ENCODE results near the gene HYI. TPM values are rescaled to one million over a fixed set of nuclear protein-coding genes. Genes with fewer than 3 reads are reported as not detected.

Gene HYI
- polyA plus RNA-seq, 2 of the 4 experiments (the other 2 are of a cell fraction): 7.2 to 15.1 TPM

DNA sequence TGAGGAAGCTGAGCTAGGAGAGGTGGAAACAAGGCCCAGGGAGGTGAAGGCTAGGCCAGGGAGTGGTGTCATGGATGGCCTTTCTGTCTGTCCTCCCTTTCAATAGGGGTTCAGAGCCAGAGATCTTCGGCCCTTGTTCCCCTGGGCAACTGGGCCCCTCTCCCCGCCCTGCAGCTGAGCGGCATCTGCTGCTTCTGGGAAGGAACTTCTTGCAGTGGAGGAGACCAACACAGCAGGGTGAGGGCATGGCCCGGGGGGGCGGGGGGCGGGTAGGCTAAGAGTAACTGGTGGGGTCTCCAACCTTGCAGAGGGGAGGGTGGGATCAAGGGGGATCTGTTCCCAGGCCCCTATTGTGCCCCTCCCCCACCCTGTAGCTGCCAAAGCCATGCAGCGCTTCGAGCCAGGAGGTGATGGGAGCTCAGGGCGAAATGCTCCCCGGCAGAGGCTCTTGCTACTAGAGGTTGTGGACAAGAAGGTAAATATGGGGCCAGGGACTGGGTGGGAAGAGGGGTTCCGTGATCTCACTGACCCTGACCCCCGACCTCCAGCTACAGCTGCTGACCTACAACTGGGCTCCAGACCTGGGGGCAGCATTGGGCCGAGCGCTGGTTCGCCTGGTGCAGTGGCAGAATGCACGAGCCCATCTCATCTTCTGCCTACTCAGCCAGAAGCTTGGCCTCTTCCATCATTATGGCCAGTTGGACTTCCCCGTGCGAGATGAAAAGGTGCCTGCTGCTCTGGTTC, 11.7 kb downstream of the HYI start (continued):
- TF ChIP-seq CBX2 (IDR thresholded peaks at IDR 0.05; ENCODE audit: borderline replicate concordance, low read depth): no peak
- TF ChIP-seq ZNF302 (CRISPR knock-in tag; IDR thresholded peaks at IDR 0.05): no peak
- no peak for TF ChIP-seq HDAC2 (IDR thresholded peaks at IDR 0.05)

DNA sequence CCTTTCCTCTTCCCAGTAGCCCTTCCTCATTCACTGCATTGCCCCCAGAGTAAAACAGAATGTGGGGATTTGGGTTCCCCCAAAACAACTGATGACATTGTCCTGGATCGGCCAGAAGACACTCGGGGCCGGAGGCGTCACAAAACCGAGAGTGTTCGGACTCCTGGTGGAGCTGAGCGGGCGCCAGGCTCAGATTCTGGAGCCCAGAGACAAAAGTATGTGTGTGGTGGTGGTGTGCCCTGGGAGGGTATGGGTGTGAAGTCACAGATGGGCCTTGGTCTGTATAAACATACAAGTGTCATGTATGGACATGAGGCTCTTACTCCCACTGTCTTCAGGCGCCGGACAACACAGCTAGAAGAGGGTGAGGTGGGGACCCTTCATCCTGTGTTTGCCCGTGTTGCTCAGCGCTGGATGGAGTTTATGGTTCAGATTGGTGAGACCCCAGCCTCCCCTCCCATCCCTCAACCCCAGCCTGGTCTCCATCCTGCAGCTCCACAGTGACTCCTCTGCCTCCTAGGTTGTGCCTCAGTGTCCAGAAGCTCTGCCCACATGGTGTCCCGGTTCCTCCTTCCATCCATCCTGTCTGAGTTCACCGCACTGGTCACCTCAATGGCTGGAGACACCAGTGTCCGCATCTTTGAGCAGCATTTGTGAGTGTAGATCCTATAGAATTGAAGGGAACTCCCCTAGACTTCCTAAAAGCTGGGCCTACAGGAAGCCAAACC, 12.4 kb downstream of the HYI start:
- Histone ChIP-seq H3K4me2 (no peak overlapping the region), H3K4me3 (no peak overlapping the region), H3K9me3 (no peaks in the 10 kb centered on the region), H3K27ac (no peak overlapping the region), H3K4me1 (no peaks in the 10 kb centered on the region)
- CTCF ChIA-PET: interaction anchor here (0.5 to 1.8 kb wide), 3 partner anchors 14 to 418 kb away, joined by 3 to 6 read pairs (median 5); no protein-coding TSS in a partner anchor
- no peak for ATAC-seq
- WGBS (ENCODE audit: missing lambda C conversion rate): 91% methylated on average over 15 of the region's 15 CpGs
- no peak for FAIRE-seq
- POLR2A ChIA-PET: no interaction called here
- no peak for TF ChIP-seq MYC (IDR thresholded peaks at IDR 0.05; ENCODE audit: borderline replicate concordance, low read length)
- no peak for TF ChIP-seq FOSB (CRISPR knock-in tag; IDR thresholded peaks at IDR 0.05)
- TF ChIP-seq EHMT2 (IDR thresholded peaks at IDR 0.05; ENCODE audit: low read depth): no peak
- no peak for TF ChIP-seq EHF (CRISPR knock-in tag; IDR thresholded peaks at IDR 0.05)
- TF ChIP-seq JUNB (IDR thresholded peaks at IDR 0.05): no peak
- TF ChIP-seq TFCP2L1 (CRISPR knock-in tag; IDR thresholded peaks at IDR 0.05): no peak
- no peak for TF ChIP-seq CHD2 (IDR thresholded peaks at IDR 0.05; ENCODE audit: low read length, partially characterized antibody)
- TF ChIP-seq EP300 (IDR thresholded peaks at IDR 0.05): no peak
- TF ChIP-seq GATA3 (IDR thresholded peaks at IDR 0.05; ENCODE audit: borderline replicate concordance): no peak
- no peak for TF ChIP-seq HEYL (CRISPR knock-in tag; IDR thresholded peaks at IDR 0.05)
- TF ChIP-seq NFE2L2 (conservative IDR thresholded peaks at IDR 0.05; ENCODE audit: low read length): no peak
- DNase-seq (ENCODE audit: low read depth in 1 of 2, low spot score in 1 of 2): no peak

DNA sequence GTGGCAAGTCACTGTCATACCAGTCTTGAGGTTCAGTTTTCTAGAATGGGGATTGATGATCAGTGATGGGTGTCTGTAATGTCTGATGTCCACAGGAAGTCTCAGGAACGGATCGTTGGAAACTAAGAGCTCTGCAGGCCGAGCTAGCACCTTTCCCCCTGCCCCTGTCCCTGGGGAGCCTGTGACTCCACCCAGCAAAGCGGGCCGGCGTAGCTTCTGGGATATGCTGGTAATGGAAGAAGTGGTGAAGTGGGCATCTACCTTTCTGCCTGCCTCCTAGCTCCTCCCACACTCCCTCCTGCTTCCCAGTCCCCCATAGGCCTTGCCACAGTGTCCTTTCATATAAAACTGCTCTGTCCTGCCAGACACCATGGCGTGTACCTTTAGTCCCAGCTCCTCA, 13.4 kb downstream of the HYI start:
- no peak for ATAC-seq
- Histone ChIP-seq H3K9me3 (no peaks in the 10 kb centered on the region), H3K4me1 (no peaks in the 10 kb centered on the region), H3K4me3 (no peak overlapping the region), H3K4me2 (no peak overlapping the region), H3K27ac (no peak overlapping the region)
- POLR2A ChIA-PET: interaction anchor here (0.9 kb wide), 1 partner anchor 14 kb away, joined by 4 read pairs; the partner anchor contains the start of gene HYI
- FAIRE-seq: no peak
- DNase-seq (ENCODE audit: low read depth in 1 of 2, low spot score in 1 of 2): no peak
- CTCF ChIA-PET: interaction anchor here (0.5 to 1.8 kb wide), 4 partner anchors 8 to 46 kb away, joined by 3 to 6 read pairs (median 4); no protein-coding TSS in a partner anchor
- WGBS (ENCODE audit: missing lambda C conversion rate): 79% methylated on average over 7 of the region's 7 CpGs
- TF ChIP-seq HOXB13 (CRISPR knock-in tag; IDR thresholded peaks at IDR 0.05; ENCODE audit: low read depth) (no peak), ZFP36 (IDR thresholded peaks at IDR 0.05; ENCODE audit: borderline replicate concordance, partially characterized antibody) (no peak), EP300 (IDR thresholded peaks at IDR 0.05) (no peak), CBX8 (IDR thresholded peaks at IDR 0.05) (no peak), MAFK (IDR thresholded peaks at IDR 0.05; ENCODE audit: partially characterized antibody) (no peak), RAD21 (conservative IDR thresholded peaks at IDR 0.05 in 1 of 2, IDR thresholded peaks at IDR 0.05 in 1 of 2) (no peak), CEBPB (IDR thresholded peaks at IDR 0.05) (no peak), FOSB (CRISPR knock-in tag; IDR thresholded peaks at IDR 0.05) (no peak), ZSCAN20 (CRISPR knock-in tag; IDR thresholded peaks at IDR 0.05) (no peak), BHLHE40 (IDR thresholded peaks at IDR 0.05; ENCODE audit: low read depth, low read length) (no peak)

DNA sequence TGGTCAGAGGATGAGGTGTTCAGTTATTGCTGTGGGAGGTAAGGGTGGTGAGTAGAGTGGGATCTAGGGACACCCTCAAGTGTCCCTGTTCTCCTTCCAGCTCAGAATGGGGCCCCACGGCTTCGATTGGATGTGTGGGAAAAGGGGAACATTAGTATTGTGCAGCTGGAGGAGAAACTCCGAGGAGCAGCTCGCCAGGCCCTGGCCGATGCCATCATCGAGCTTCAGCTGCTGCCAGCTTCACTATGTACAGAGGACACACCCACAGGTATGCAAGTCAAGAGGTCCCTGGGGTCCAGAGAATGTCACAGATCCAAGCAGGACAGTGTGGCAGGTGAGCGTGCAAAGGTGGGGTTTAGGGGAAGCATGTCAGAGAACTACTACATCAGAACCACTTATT, 13.9 kb downstream of the HYI start:
- no peaks in the 10 kb centered on the region for H3K4me1 ChIP-seq
- POLR2A ChIA-PET: interaction anchor here (0.9 kb wide), 1 partner anchor 14 kb away, joined by 4 read pairs; the partner anchor contains the start of gene HYI
- TF ChIP-seq MAFK (IDR thresholded peaks at IDR 0.05; ENCODE audit: partially characterized antibody) (no peak), NFE2L2 (conservative IDR thresholded peaks at IDR 0.05; ENCODE audit: low read length) (no peak), HOXA7 (CRISPR knock-in tag; IDR thresholded peaks at IDR 0.05) (no peak), RFX5 (IDR thresholded peaks at IDR 0.05) (no peak)
- TF ChIP-seq, protein P1, sequence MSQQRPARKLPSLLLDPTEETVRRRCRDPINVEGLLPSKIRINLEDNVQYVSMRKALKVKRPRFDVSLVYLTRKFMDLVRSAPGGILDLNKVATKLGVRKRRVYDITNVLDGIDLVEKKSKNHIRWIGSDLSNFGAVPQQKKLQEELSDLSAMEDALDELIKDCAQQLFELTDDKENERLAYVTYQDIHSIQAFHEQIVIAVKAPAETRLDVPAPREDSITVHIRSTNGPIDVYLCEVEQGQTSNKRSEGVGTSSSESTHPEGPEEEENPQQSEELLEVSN (IDR thresholded peaks at IDR 0.05; ENCODE audit: borderline replicate concordance, low read depth): no peak
- DNase-seq (ENCODE audit: low read depth in 1 of 2, low spot score in 1 of 2) (no peak), FAIRE-seq (no peak), ATAC-seq (no peak)
- H3K9me3 ChIP-seq: no peaks in the 10 kb centered on the region
- H3K4me2 ChIP-seq: no peak overlapping the region
- CTCF ChIA-PET: interaction anchor here (0.8 to 1.8 kb wide), 3 partner anchors 9 to 27 kb away, joined by 3 to 6 read pairs (median 4); no protein-coding TSS in a partner anchor
- no peak overlapping the region for H3K4me3 ChIP-seq
- no peak overlapping the region for H3K27ac ChIP-seq
- WGBS (ENCODE audit: missing lambda C conversion rate): 96% methylated on average over 7 of the region's 7 CpGs

Data from A549 (cell line).